ENCODE measurements around the gene DNAJB6.
A peak's percentile ranks its signal among the peaks of the same experiment; 100 is the strongest.

Gene DNAJB6

GRCh38 chr7:157300369-157300825, 36.4 kb upstream of the DNAJB6 start:
- H3K36me3 ChIP-seq (ENCODE audit: insufficient read depth, low read length) = no peaks in the 10 kb centered on the region
- H3K9me3 ChIP-seq (ENCODE audit: insufficient read depth, low read depth, low read length) = no peaks in the 10 kb centered on the region
- 93% methylated on average over 29 of the region's 29 CpGs for WGBS
- H3K27me3 ChIP-seq (ENCODE audit: insufficient read depth, low read length) = no peaks in the 10 kb centered on the region
- H3K4me1 ChIP-seq (ENCODE audit: insufficient read depth, low read length) = no peaks in the 10 kb centered on the region
- H3K9ac ChIP-seq (ENCODE audit: low read depth, low read length) = no peak overlapping the region
- H3K4me3 ChIP-seq (ENCODE audit: low read length) = no peak overlapping the region
- no peak overlapping the region for H3K27ac ChIP-seq (ENCODE audit: low read depth, low read length)

- H3K9ac ChIP-seq (ENCODE audit: low read depth, low read length) = no peak overlapping the region
These were observed 35.1 kb upstream of the DNAJB6 start for GRCh38 chr7:157301610-157302120.

GRCh38 chr7:157306846-157307838, 29.7 kb upstream of the DNAJB6 start:
- Histone ChIP-seq H3K9me3 (ENCODE audit: insufficient read depth, low read depth, low read length) (no peaks in the 10 kb centered on the region), H3K9ac (ENCODE audit: low read depth, low read length) (no peak overlapping the region), H3K4me3 (ENCODE audit: low read length) (peak overlapping the region; percentile 3; the same call in 1 of the 2 replicates), H3K27me3 (ENCODE audit: insufficient read depth, low read length) (no peaks in the 10 kb centered on the region), H3K36me3 (ENCODE audit: insufficient read depth, low read length) (no peaks in the 10 kb centered on the region), H3K27ac (ENCODE audit: low read depth, low read length) (peak overlapping the region; percentile 71; the same call in 1 of the 2 replicates), H3K4me1 (ENCODE audit: insufficient read depth, low read length) (peaks cover 29% of the 10 kb centered on the region)
- WGBS = 80% methylated on average over 27 of the region's 27 CpGs

More at GRCh38 chr7:157301610-157302120, 35.1 kb upstream of the DNAJB6 start:
- no peaks in the 10 kb centered on the region for H3K36me3 ChIP-seq (ENCODE audit: insufficient read depth, low read length)
- no peaks in the 10 kb centered on the region for H3K9me3 ChIP-seq (ENCODE audit: insufficient read depth, low read depth, low read length)
- WGBS = 94% methylated on average over 10 of the region's 10 CpGs
- no peak overlapping the region for H3K4me3 ChIP-seq (ENCODE audit: low read length)
- H3K4me1 ChIP-seq (ENCODE audit: insufficient read depth, low read length) = peaks cover 2% of the 10 kb centered on the region
- no peaks in the 10 kb centered on the region for H3K27me3 ChIP-seq (ENCODE audit: insufficient read depth, low read length)
- H3K27ac ChIP-seq (ENCODE audit: low read depth, low read length) = no peak overlapping the region

- peaks cover 29% of the 10 kb centered on the region for H3K4me1 ChIP-seq (ENCODE audit: insufficient read depth, low read length)
- H3K27ac ChIP-seq (ENCODE audit: low read depth, low read length) = peak overlapping the region; percentile 96
- no peaks in the 10 kb centered on the region for H3K27me3 ChIP-seq (ENCODE audit: insufficient read depth, low read length)
- no peaks in the 10 kb centered on the region for H3K36me3 ChIP-seq (ENCODE audit: insufficient read depth, low read length)
- WGBS = 22% methylated on average over 10 of the region's 10 CpGs
- peak overlapping the region; percentile 63 for H3K9ac ChIP-seq (ENCODE audit: low read depth, low read length)
- H3K4me3 ChIP-seq (ENCODE audit: low read length) = 0 out of 2 replicates have a peak overlapping the region, but pooled peaks have one; percentile 2
- H3K9me3 ChIP-seq (ENCODE audit: insufficient read depth, low read depth, low read length) = no peaks in the 10 kb centered on the region
These were observed 26.7 kb upstream of the DNAJB6 start for GRCh38 chr7:157309988-157310668.

GRCh38 chr7:157310676-157311185, 26.1 kb upstream of the DNAJB6 start:
- WGBS = 37% methylated on average over 7 of the region's 7 CpGs
- H3K9me3 ChIP-seq (ENCODE audit: insufficient read depth, low read depth, low read length) = no peaks in the 10 kb centered on the region
- H3K4me1 ChIP-seq (ENCODE audit: insufficient read depth, low read length) = peaks cover 30% of the 10 kb centered on the region
- H3K36me3 ChIP-seq (ENCODE audit: insufficient read depth, low read length) = no peaks in the 10 kb centered on the region
- H3K27ac ChIP-seq (ENCODE audit: low read depth, low read length) = peak overlapping the region; percentile 96
- H3K9ac ChIP-seq (ENCODE audit: low read depth, low read length) = peak overlapping the region; percentile 56
- no peaks in the 10 kb centered on the region for H3K27me3 ChIP-seq (ENCODE audit: insufficient read depth, low read length)
- no peak overlapping the region; the same call in 1 of the 2 replicates for H3K4me3 ChIP-seq (ENCODE audit: low read length)

- H3K27ac ChIP-seq (ENCODE audit: low read depth, low read length) = no peak overlapping the region
These were observed 23.9 kb upstream of the DNAJB6 start for GRCh38 chr7:157312941-157313340.

GRCh38 chr7:157313645-157314044, 23.2 kb upstream of the DNAJB6 start:
- peaks cover 21% of the 10 kb centered on the region for H3K4me1 ChIP-seq (ENCODE audit: insufficient read depth, low read length)
- H3K4me3 ChIP-seq (ENCODE audit: low read length) = no peak overlapping the region
- H3K27ac ChIP-seq (ENCODE audit: low read depth, low read length) = no peak overlapping the region
- H3K9ac ChIP-seq (ENCODE audit: low read depth, low read length) = no peak overlapping the region
- H3K9me3 ChIP-seq (ENCODE audit: insufficient read depth, low read depth, low read length) = no peaks in the 10 kb centered on the region
- H3K27me3 ChIP-seq (ENCODE audit: insufficient read depth, low read length) = no peaks in the 10 kb centered on the region
- no peaks in the 10 kb centered on the region for H3K36me3 ChIP-seq (ENCODE audit: insufficient read depth, low read length)
- 95% methylated on average over 15 of the region's 15 CpGs for WGBS

More at GRCh38 chr7:157312941-157313340, 23.9 kb upstream of the DNAJB6 start:
- Histone ChIP-seq H3K9me3 (ENCODE audit: insufficient read depth, low read depth, low read length) (no peaks in the 10 kb centered on the region), H3K4me3 (ENCODE audit: low read length) (no peak overlapping the region), H3K27me3 (ENCODE audit: insufficient read depth, low read length) (no peaks in the 10 kb centered on the region), H3K36me3 (ENCODE audit: insufficient read depth, low read length) (no peaks in the 10 kb centered on the region), H3K4me1 (ENCODE audit: insufficient read depth, low read length) (peaks cover 21% of the 10 kb centered on the region), H3K9ac (ENCODE audit: low read depth, low read length) (no peak overlapping the region)
- WGBS = 95% methylated on average over 7 of the region's 7 CpGs

- Histone ChIP-seq H3K27ac (ENCODE audit: low read depth, low read length) (peak overlapping the region; percentile 50; the same call in 1 of the 2 replicates), H3K4me3 (ENCODE audit: low read length) (no peak overlapping the region), H3K27me3 (ENCODE audit: insufficient read depth, low read length) (no peaks in the 10 kb centered on the region), H3K9ac (ENCODE audit: low read depth, low read length) (no peak overlapping the region), H3K4me1 (ENCODE audit: insufficient read depth, low read length) (peaks cover 6% of the 10 kb centered on the region; the same call in 1 of the 2 replicates), H3K36me3 (ENCODE audit: insufficient read depth, low read length) (no peaks in the 10 kb centered on the region), H3K9me3 (ENCODE audit: insufficient read depth, low read depth, low read length) (no peaks in the 10 kb centered on the region)
- WGBS = 59% methylated on average over 14 of the region's 14 CpGs
These were observed 18.6 kb upstream of the DNAJB6 start for GRCh38 chr7:157318015-157318706.

GRCh38 chr7:157320608-157320980, 16.2 kb upstream of the DNAJB6 start:
- no peak overlapping the region for H3K4me3 ChIP-seq (ENCODE audit: low read length)
- 85% methylated on average over 4 of the region's 4 CpGs for WGBS
- no peak overlapping the region for H3K27ac ChIP-seq (ENCODE audit: low read depth, low read length)

GRCh38 chr7:157323401-157323800, 13.4 kb upstream of the DNAJB6 start:
- Histone ChIP-seq H3K36me3 (ENCODE audit: insufficient read depth, low read length) (no peaks in the 10 kb centered on the region), H3K4me3 (ENCODE audit: low read length) (no peak overlapping the region), H3K9me3 (ENCODE audit: insufficient read depth, low read depth, low read length) (no peaks in the 10 kb centered on the region), H3K4me1 (ENCODE audit: insufficient read depth, low read length) (no peaks in the 10 kb centered on the region; the same call in 1 of the 2 replicates), H3K27ac (ENCODE audit: low read depth, low read length) (no peak overlapping the region), H3K9ac (ENCODE audit: low read depth, low read length) (no peak overlapping the region), H3K27me3 (ENCODE audit: insufficient read depth, low read length) (no peaks in the 10 kb centered on the region)
- WGBS = 90% methylated on average over 4 of the region's 4 CpGs

More at GRCh38 chr7:157320608-157320980, 16.2 kb upstream of the DNAJB6 start:
- Histone ChIP-seq H3K9ac (ENCODE audit: low read depth, low read length) (no peak overlapping the region), H3K36me3 (ENCODE audit: insufficient read depth, low read length) (no peaks in the 10 kb centered on the region), H3K27me3 (ENCODE audit: insufficient read depth, low read length) (no peaks in the 10 kb centered on the region), H3K4me1 (ENCODE audit: insufficient read depth, low read length) (peaks cover 6% of the 10 kb centered on the region; the same call in 1 of the 2 replicates), H3K9me3 (ENCODE audit: insufficient read depth, low read depth, low read length) (no peaks in the 10 kb centered on the region)
